ENCODE measurements around the gene ABHD17C.

GRCh38 chr15:80691575-80691974, 3.5 kb upstream of the ABHD17C start:
- TF ChIP-seq EZH2 (IDR thresholded peaks at IDR 0.05; ENCODE audit: borderline replicate concordance) (no peak), EZH2phosphoT487 (IDR thresholded peaks at IDR 0.05; ENCODE audit: low read depth, severe bottlenecking, unreplicated experiment) (no peak), CTCF (IDR thresholded peaks at IDR 0.05; ENCODE audit: poor library complexity) (no peak)
